Dermis lymphatic vessel endothelial cell (primary cell): Measurements from ENCODE around the gene KANK4. TPM values are rescaled to one million over a fixed set of nuclear protein-coding genes. Genes with fewer than 3 reads are reported as not detected.

Experiments
- total RNA-seq: library from RNA; depleted of rRNA; stranded (reverse); fragments of >200 nt; gene quantifications from 2 replicates; pipeline ENCODE4 v1.2.1, GENCODE V29; 2014

KANK4 gene
- not detected in 2 replicates for total RNA-seq

DNA sequence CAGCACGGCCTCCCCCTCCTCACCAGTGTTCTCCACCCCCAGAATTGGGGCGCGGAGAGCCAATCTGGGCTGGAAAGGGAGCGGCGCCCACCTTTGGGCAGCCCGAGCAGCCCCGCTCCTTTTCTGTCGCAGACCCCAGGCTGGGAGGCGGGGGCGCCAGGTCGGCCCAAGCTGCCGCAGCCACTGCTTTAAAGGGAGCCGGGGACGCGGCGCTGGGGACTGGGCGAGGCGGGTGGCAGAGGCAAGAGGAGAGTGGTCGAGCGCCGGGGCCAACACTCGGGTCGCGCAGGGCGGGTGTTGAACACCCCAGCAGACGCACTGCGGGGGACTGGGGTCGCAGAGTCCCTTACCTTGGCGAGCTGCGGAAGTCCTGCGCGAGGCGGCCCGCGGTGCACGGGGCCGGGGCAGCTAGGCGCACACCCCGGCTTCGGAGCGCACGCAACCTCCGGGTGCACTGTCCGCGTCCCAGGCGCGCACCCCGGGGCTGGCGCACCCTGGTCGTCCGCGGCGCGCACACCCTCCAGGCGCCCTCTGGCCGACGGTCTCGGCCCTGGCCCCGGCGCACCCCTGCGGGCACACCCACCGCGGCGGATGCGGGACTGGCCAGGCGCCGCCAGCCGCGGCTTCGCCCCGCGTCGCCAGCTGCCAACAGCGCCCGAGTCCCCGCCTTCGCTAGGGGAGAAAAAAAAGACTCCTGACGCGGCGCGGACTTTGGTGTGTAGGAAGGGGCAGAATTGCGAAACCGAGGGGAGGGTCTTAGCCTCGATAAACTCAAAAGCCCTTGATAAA is at the start of gene KANK4:
KANK4 (minus strand) TSS at position 679 of the 789 bp plus-strand sequence. CDS start 37,870 bp downstream, outside the sequence.

GRCh38 chr1:62194651-62195544 is 124.3 kb downstream of the KANK4 start, which contains the start of gene L1TD1:
L1TD1 (plus strand) TSS chr1:62194849; CDS start chr1:62206629, 11,780 bp downstream.

Other genes starting within 250 kb of the KANK4 start
- not detected in 2 replicates for gene L1TD1, start 124.6 kb downstream of the KANK4 start, total RNA-seq
- 20.0 and 24.7 TPM in 2 replicates for gene USP1, start 117.6 kb upstream of the KANK4 start, total RNA-seq